GM21515 (cell line): ENCODE results near the gene OLFML2B.

Experiments
- ATAC-seq: cut with Tn5 transposase; IDR thresholded peaks from one replicate; pipeline ENCODE4 v1.9.1; 2021; ENCODE audit not compliant: unreplicated experiment

Gene OLFML2B

GRCh38 chr1:162008799-162009198 lies 14.9 kb downstream of the OLFML2B start:
- ATAC-seq, result no peak

- no peak for ATAC-seq
These were observed 16.2 kb downstream of the OLFML2B start for GRCh38 chr1:162007466-162007865.

- no peak for ATAC-seq
These were observed 17.6 kb downstream of the OLFML2B start for GRCh38 chr1:162006081-162006480.

- ATAC-seq, result no peak
These were observed 19.2 kb downstream of the OLFML2B start for GRCh38 chr1:162004441-162004950.

- ATAC-seq, result no peak
These were observed 19.8 kb downstream of the OLFML2B start for GRCh38 chr1:162003830-162004215.

- no peak for ATAC-seq
These were observed 20.4 kb downstream of the OLFML2B start for GRCh38 chr1:162003061-162003829.

GRCh38 chr1:162000053-162000420 lies 23.6 kb downstream of the OLFML2B start:
- no peak for ATAC-seq

- no peak for ATAC-seq
These were observed 24.2 kb downstream of the OLFML2B start for GRCh38 chr1:161999301-162000052.

GRCh38 chr1:161998811-161999210 lies 24.9 kb downstream of the OLFML2B start:
- ATAC-seq, result no peak

GRCh38 chr1:161997152-161997551 lies 26.5 kb downstream of the OLFML2B start:
- ATAC-seq, result no peak

- no peak for ATAC-seq
These were observed 29.4 kb downstream of the OLFML2B start for GRCh38 chr1:161994175-161994668.

GRCh38 chr1:161993576-161993975 lies 30.1 kb downstream of the OLFML2B start:
- no peak for ATAC-seq

GRCh38 chr1:161989786-161990185 lies 33.9 kb downstream of the OLFML2B start:
- no peak for ATAC-seq

- no peak for ATAC-seq
These were observed 34.6 kb downstream of the OLFML2B start for GRCh38 chr1:161989108-161989507.

- ATAC-seq, result no peak
These were observed 35.3 kb downstream of the OLFML2B start for GRCh38 chr1:161988413-161988812.

- no peak for ATAC-seq
These were observed 35.8 kb downstream of the OLFML2B start for GRCh38 chr1:161987872-161988271.

- no peak for ATAC-seq
These were observed 36.4 kb downstream of the OLFML2B start for GRCh38 chr1:161987303-161987702.

- no peak for ATAC-seq
These were observed 37.3 kb downstream of the OLFML2B start for GRCh38 chr1:161986328-161986727.

GRCh38 chr1:161985301-161985822 lies 38.3 kb downstream of the OLFML2B start:
- no peak for ATAC-seq

- ATAC-seq, result no peak
These were observed 39.9 kb downstream of the OLFML2B start for GRCh38 chr1:161983725-161984124.

- no peak for ATAC-seq
These were observed 40.8 kb downstream of the OLFML2B start for GRCh38 chr1:161982917-161983316.

GRCh38 chr1:161982507-161982895 lies 41.2 kb downstream of the OLFML2B start:
- no peak for ATAC-seq
